SK-N-SH (cell line): ENCODE data around the gene PLEKHG3.

Source experiments
- SIN3A ChIP-seq: IDR thresholded peaks from 2 replicates; pipeline ENCODE4 v1.6.1; 2012; ENCODE audit warnings: low read depth, mild to moderate bottlenecking, low read length, moderate library complexity, borderline replicate concordance
- TCF12 ChIP-seq: IDR thresholded peaks from 2 replicates; pipeline ENCODE4 v1.4.0; 2012
- TF ChIP-seq, protein P1 (sequence below): IDR thresholded peaks from 2 replicates; pipeline ENCODE4 v1.6.1; 2012; ENCODE audit warnings: mild to moderate bottlenecking, low read depth, low read length, moderate library complexity
- TF ChIP-seq, protein P2 (sequence below): fragments of 200-600 bp; sonication (generic); IDR thresholded peaks from 2 replicates; pipeline ENCODE4 v1.6.1; 2017; ENCODE audit warnings: antibody characterized with exemption, mild to moderate bottlenecking, moderate library complexity

GRCh38 chr14:64680714-64681065, 23.5 kb upstream of the PLEKHG3 start:
- no peak for TF ChIP-seq SIN3A
- TF ChIP-seq TCF12: no peak
- TF ChIP-seq, protein P1, sequence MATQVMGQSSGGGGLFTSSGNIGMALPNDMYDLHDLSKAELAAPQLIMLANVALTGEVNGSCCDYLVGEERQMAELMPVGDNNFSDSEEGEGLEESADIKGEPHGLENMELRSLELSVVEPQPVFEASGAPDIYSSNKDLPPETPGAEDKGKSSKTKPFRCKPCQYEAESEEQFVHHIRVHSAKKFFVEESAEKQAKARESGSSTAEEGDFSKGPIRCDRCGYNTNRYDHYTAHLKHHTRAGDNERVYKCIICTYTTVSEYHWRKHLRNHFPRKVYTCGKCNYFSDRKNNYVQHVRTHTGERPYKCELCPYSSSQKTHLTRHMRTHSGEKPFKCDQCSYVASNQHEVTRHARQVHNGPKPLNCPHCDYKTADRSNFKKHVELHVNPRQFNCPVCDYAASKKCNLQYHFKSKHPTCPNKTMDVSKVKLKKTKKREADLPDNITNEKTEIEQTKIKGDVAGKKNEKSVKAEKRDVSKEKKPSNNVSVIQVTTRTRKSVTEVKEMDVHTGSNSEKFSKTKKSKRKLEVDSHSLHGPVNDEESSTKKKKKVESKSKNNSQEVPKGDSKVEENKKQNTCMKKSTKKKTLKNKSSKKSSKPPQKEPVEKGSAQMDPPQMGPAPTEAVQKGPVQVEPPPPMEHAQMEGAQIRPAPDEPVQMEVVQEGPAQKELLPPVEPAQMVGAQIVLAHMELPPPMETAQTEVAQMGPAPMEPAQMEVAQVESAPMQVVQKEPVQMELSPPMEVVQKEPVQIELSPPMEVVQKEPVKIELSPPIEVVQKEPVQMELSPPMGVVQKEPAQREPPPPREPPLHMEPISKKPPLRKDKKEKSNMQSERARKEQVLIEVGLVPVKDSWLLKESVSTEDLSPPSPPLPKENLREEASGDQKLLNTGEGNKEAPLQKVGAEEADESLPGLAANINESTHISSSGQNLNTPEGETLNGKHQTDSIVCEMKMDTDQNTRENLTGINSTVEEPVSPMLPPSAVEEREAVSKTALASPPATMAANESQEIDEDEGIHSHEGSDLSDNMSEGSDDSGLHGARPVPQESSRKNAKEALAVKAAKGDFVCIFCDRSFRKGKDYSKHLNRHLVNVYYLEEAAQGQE: no peak
- TF ChIP-seq, protein P2, sequence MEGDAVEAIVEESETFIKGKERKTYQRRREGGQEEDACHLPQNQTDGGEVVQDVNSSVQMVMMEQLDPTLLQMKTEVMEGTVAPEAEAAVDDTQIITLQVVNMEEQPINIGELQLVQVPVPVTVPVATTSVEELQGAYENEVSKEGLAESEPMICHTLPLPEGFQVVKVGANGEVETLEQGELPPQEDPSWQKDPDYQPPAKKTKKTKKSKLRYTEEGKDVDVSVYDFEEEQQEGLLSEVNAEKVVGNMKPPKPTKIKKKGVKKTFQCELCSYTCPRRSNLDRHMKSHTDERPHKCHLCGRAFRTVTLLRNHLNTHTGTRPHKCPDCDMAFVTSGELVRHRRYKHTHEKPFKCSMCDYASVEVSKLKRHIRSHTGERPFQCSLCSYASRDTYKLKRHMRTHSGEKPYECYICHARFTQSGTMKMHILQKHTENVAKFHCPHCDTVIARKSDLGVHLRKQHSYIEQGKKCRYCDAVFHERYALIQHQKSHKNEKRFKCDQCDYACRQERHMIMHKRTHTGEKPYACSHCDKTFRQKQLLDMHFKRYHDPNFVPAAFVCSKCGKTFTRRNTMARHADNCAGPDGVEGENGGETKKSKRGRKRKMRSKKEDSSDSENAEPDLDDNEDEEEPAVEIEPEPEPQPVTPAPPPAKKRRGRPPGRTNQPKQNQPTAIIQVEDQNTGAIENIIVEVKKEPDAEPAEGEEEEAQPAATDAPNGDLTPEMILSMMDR: no peak
